HG03469 (cell line): ENCODE data around the gene CDK19.
"Not testable (repeated sequence)": the region's sequence is repeated elsewhere in the genome, so short reads cannot be mapped to it uniquely, and the experiment has no call there.

Source experiments
- ATAC-seq: cut with Tn5 transposase; IDR thresholded peaks from one replicate; pipeline ENCODE4 v1.9.1; 2021; ENCODE audit warnings: mild to moderate bottlenecking, moderate library complexity, moderate number of reproducible peaks; ENCODE audit not compliant: unreplicated experiment

The CDK19 gene

DNA sequence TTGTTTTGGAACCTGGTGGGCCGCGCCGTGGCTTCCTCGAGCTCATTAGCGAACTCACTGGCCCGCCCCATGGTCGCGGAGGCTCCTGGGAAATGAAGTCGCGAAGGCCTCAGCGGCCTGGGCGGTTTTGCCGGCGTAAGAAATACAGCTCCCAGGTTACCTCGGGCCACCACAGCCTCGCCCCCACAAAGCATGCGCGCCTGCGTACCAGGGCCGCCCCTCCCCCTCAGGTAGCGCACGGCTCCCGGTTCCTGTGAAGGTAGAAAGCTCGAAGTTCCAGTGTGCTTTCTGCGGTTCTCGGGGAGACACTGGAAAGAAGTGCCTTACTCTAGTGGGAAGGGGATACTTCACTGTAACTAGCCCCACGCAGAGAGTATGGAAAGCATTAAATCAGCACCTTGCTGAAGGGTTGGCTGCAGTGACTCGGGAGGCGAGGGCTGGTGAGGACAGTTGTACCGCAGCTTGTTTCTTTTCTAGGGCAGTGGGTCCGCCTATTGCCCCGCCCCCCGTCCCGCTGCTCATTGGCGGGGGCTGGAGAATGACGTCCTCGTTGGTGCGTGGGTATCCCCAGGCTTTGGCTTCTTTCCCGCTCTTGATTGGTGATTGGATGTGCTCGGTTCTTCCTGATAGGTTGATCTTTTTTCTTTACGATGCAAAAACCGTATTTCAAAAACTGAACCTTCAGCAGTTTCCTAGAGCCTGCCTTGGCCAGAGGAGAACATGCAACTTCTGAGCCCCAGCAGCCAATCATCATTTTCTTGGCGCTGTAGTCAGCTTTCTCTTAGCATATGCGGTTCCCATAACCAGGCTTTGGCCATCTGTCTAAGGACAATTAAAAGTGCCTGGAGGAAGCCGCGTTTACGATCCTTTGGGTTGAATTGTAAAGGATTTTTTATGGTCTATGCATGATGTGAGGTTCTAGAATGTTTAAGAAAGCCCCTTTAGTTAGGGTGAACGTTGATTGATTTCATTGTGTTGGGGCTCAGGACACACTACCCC lies at the start of gene CDK19:
TSS of gene CDK19 (minus strand) at position 59 of the 999 bp plus-strand sequence. CDS start 333 bp downstream, outside the sequence.
- ATAC-seq: peak; percentile 47

DNA sequence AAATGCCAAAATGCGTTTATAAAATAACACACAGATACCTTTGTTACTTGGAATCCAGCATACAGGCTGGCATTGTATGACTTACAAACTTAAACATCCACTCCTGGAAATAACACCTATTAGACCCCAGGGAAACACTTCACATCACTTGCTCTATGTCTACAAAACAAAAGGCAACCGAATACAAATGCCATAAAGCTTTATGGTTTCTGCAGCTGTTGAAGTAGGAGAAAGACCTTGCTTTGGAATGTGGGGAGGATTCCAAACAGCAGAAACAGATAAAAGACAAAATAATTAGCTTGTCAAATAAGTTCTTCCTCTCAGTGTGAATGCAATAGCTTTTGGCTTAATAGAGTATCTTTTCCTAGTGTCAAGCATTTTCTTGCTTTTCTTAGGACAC lies 49.6 kb upstream of the CDK19 start:
- no peak for ATAC-seq

DNA sequence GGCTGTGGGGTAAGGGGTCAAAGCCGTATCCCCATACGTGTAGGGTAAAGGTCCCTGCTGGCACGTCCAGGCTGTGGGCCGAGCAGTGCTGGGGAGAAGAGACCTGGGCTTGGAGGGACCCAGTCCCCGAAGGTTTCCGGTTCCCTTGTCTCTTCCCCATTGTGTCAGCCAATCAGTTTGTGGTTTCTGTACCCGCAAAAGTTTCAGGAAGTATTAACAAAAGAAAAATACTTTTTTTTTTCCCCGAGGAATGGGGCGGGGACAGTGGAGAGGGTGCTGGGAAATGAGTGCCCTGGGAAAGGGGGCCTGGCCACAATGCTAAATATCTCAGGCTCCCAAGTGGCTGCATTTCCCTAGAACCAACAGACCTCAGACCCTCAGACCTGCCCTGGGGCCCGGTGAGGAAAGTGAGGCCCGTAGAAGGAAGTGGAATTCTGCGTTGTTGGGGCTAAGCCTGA lies 44.1 kb upstream of the CDK19 start:
- no peak for ATAC-seq

DNA sequence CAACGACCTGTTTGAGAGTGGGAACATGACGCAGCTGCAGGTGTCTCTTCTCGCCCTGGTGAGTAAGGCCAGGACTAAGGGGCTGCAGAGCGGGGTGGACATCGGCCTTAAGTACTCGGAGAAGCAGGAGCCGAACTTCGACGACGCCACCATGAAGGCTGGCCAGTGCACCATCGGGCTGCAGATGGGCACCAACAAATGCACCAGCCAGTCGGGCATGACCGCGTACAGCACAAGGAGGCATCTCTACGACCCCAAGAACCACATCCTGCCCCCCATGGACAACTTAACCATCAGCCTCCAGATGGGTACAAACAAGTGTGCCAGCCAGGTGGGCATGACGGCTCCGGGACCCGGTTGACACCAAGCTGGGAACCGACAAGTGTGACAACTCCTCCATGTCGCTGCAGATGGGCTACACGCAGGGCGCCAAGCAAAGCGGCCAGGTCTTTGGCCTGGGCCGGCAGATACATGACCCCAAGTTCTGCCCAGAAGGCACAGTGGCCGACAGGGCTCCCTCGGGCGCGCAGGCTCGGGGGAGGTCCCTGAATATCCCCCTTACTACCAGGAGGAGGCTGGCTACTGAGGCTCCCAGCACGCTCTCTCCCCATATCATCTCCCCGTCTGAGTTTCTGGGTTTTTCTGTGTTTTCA lies 43.4 kb upstream of the CDK19 start:
- ATAC-seq: no peak

DNA sequence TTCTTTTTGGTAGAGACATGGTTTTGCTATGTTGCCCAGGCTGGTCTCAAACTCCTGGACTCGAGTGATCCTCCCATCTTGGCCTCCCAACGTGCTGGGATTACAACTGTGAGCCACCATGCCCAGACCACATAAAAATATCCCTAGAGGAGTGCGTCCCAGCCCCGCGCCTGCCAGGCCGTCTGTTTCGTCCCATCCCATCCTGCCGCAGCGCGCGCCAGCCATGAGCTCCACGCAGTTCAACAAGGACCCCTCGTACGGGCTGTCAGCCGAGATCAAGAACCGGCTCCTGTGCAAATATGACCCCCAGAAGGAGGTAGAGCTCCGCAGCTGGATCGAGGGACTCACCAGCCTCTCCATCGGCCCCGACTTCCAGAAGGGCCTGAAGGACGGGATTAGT lies 42.7 kb upstream of the CDK19 start:
- ATAC-seq: no peak

DNA sequence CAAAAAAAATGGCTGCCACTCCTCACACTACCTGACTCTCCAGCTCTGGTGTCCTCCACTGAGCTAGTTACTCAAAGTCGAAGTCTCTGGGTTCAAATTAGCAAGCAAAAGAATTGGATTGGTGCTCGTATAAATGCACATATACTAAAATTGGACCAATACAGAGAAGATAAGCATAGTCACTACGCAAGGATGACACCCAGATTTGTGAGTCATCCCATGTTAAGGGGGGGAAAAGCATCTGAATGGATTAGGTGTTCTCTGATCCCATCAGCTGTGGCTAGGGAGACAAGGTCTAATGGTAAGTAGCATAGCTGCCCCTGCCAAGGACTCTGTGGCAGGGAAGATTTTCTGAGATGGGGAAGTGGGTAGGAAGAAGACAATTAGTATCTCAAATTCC lies 41.0 kb upstream of the CDK19 start:
- no peak for ATAC-seq

DNA sequence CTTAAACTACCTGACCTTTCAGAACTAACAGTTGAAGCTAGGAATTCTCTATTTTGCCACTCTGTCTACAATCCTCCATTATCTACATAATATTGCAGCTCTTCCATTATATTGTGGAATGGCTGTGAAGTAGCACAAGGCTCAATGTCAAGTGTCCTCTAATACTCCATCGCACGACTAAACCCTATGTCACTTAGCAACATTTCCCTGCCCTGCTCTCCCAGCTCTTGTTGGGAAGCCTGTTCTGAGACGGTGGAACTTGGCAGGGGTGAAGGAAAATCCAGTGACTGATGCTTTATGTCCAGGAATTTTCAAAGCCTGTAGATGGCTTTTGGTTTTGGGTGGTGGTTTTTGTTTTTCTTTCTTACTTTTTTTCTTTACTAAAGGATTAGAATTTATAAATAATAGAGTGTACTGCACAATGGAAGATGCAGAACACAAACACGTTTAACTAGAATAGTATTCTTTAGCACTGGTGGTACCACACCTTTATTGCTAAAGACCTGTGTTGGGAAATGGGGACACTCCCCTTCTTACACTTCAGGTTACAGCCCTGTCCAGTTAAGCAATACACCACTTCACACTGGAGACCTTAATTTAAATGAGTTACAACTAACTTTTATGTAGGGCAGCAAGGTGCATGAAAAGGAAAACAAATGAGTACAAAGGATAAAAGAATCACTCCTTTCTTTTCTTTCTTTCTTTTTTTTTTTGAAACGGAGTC lies 38.6 kb upstream of the CDK19 start:
- no peak for ATAC-seq

DNA sequence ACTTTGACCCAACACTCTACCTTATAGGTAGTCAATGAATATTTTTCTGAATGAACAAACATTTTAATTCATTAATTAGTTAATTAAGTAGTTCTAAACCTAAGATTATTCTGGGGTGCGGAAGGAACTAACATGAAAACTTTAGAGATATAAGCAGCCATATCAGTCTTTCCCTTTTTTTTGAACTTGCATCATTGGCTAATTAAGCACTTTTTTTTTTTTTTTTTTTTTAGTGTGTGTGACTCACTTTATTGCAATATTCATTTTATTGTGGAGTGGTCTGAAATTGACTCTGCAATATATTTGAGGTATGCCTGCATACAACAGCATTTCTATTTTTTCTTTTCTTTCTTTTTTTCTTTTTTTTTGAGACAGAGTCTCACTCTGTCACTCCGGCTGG lies 37.5 kb upstream of the CDK19 start:
- no peak for ATAC-seq

DNA sequence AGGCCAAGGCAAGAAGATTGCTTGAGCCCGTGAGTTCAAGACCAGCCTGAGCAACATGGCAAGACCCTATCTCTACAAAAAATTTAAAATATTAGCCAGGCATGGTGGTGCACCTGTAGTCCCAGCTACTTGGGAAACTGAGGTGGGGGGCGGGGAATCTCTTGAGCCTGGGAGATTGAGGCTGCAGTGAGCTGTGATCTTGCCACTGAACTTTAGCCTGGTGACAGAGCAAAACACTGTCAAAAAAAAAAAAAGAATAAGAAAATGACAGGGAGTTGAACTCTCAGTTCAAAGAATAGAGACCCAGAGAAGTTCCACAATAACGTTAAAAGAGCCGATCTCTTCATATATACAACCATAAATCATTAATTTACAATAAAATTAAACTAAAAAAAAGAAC lies 34.5 kb upstream of the CDK19 start:
- ATAC-seq: no peak

DNA sequence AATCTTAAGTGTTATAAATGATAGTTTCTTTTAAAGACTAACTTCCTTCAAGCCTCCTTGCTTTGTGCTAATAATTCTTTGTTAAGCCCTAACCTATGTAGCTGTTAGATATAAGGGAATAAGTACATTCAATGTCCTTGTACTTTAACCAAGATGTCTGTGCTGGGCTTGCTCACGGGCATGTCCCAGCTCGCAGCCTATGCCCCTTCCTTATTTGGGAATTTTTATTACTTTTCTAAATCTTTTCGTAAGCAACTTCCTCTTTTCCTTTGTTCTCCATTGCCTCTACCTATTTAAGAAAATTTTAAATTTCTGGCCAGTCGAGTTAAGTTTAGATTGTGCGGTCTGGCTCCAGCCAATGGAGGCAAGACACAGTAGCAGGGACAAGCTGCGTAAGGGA lies 26.0 kb upstream of the CDK19 start:
- ATAC-seq: no peak

DNA sequence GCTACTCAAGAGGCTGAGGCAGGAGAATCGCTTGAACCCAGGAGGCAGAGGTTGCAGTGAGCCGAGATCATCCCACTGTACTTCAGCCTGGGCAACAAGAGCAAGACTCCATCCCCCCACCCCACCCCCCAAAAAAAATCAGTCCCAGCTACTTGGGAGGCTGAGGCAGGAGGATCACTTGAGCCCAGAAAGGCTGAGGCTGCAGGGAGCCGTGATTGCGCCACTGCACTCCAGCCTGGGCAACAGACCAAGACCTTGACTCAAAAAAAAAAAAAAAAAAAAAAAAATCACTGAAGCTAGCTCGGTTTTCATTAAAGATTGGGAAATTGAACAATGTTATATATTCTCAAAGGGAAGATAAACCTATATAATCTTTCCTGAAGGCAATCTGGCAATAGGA lies 20.5 kb upstream of the CDK19 start:
- ATAC-seq: not testable (repeated sequence)

DNA sequence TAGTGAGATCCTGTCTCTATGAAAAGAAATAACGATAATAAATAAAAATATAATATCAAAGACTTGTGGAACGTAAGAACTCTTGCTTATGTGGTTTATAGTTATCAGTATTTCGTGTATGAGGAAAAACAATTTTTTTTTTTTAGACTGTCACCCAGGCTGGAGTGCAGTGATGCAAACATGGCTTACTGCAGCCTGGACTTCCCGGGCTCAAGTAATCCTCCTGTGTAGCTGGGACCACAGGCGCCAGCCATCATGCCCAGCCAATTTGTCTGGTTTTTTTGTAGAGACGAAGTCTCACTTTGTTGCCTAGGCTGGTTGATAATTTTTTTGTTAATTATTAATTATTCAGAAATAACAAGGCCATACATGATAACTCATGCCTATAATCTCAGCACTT lies 18.6 kb upstream of the CDK19 start:
- ATAC-seq: no peak

DNA sequence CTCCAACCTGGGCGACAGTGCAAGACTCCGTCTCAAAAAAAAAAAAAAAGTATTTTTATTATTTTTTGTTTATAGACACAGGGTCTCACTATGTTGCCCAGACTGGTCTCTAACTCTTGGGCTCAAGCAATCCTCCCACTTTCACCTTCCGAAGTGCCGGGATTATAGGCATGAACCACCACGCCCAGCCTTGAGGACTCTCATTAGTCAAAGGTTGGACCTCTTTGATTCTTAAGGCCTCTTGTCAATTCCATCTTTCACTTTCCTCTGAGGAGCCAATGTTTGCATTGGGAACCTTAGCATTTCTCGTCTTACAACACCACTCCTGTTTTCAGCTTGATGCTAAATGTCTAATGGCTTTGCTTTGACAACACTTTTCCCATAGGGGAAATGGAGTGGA lies 16.1 kb upstream of the CDK19 start:
- ATAC-seq: no peak

DNA sequence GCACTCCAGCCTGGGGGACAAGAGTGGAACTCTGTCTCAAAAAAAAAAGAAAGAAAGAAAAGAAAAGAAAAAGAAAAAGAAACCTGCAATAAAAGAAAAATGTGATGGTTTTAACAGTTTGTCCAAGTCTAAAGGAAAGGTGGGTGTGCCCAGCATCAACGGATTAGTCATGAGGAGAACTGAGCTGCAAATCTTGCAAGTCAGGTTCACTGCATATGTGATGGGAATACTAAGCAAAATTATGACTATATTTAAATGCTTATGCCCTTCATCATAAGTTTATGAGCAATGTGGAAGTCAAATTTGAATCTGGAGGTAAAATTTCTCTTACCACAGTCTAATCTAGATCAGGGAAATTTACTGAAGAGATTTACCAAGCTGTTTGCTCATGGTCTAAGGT lies 13.1 kb upstream of the CDK19 start:
- no peak for ATAC-seq

DNA sequence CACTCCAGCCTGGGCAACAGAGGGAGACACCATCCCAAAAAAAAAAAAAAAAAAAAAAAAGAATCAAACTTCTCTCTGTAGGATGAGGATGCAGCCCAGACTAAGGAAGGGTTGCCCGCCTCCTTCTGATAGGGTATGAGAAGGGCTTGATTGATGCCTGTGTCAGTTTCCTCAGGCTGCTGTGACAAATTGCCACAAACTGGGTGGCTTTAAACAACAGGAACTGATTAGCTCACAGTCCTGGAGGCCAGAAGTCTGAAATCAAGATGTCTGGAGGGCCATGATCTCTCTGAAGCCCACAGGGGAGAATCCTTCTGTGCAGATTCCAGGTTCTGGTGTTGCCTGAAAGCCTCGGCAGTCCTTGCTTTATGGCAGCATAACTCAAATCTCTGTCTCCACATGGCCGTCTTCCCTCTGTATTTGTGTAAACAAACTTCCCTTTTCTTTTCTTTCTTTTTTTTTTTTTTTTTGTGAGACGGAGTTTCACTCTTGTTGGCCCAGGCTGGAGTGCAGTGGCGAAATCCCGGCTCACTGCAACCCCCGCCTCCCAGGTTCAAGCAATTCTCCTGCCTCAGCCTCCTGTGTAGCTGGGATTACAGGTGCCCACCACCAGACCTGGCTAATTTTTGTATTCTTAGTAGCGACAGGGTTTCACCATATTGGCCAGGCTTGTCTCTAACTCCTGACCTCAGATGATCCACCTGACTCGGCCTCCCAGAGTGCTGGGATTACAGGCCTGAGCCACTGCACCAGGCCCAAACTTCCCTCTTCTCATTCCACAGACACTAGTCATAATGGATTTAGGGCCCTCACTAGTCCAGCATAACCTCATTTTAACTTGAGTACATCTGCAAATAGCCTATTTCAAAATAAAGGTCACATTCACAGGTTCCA lies 11.2 kb upstream of the CDK19 start:
- ATAC-seq: no peak

DNA sequence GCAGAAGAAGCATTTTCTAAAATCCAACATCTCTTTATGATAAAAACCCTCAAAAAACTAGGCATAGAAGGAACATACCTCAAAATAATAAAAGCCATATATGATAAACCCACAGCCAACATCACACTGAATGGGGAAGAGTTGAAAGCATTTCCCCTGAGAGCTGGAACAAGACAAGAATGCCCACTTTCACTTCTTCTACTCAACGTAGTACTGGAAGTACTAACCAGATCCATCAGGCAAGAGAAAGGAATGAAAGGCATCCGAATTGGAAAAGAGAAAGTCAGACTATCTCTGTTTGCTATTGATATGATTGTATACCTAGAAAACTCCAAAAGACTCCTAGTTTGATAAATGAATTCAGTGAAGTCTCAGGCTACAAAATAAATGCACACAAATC lies 7.9 kb upstream of the CDK19 start:
- ATAC-seq: no peak

DNA sequence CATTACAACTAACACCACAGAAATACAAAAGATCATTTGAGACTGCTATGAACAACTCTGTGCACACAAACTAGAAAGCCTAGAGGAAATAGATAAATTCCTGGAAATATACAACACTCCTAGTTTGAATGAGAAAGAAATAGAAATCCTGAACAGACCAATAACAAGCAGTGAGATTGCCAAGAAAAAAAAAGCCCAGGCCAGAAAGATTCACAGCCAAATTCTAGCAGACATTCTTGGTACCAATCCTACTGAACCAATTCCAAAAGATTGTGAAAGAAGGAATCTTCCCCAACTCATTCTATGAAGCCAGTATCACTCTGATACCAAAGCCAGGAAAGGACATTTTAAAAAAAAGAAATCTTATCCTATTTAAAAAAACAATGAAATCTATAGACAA lies 7.0 kb upstream of the CDK19 start:
- no peak for ATAC-seq

DNA sequence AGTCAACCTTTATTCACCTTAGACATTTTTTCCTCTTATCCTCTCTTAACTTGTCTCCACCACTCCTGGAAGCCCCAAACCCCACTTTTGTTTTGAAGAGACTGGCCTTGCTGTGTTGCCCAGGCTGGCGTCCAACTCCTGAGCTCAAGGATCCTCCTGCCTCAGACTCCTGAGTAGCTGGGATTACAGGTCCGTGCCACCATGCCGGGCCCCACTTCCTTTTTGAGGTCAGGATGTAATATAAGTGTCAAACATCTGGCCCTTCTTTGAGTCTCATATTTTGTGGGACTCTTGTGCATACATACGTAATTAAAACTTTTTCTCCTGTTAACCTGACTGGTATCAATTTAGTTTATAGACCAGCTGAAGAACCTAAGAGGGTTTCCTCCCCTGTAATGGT lies 1.4 kb upstream of the CDK19 start:
- no peak for ATAC-seq

DNA sequence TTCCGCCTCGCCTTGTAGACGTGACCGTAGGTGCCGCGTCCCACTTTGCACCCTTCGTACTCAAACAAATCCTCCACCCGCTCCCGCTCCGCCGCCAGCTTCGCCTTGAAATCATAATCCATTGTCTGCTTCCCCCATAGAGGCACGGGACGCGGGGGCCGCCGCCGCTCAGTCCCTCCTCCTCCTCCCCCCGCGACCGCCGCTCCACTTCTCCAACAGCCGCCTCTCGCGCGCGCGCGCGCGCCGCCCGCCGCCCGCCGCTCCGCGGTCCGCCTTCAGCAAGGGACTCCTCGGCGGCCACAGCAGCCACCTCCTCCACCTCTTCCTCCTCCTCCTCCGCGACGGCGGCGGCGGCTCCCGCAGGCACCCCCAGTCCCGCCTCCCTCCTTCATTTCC lies 256 bp downstream of the CDK19 start:
- no peak for ATAC-seq
